Psoas muscle (tissue), 8 donors: Measurements from ENCODE around the gene ELFN1. TPM values are rescaled to one million over a fixed set of nuclear protein-coding genes. Genes with fewer than 3 reads are reported as not detected.

Source experiments
- ATAC-seq, 4 donors: fragments of 200-7000 bp; cut with Tn5 transposase; one replicate each; pipeline ENCODE4 v1.9.1; 2020; ENCODE audit warnings: moderate library complexity in 3 of 4, mild to moderate bottlenecking in 2 of 4
- DNase-seq, 2 donors: peaks; one replicate each; pipeline ENCODE4 v3.0.0-alpha.2; 2020
- H3K27ac ChIP-seq: fragments of 200-600 bp; one replicate; pipeline ENCODE4 v1.8.0; 2022
- H3K27me3 ChIP-seq, 3 donors: fragments of 200-600 bp in 1 of 3; one replicate each; pipeline versions ENCODE4 v1.6.1 to v1.8.0; 2013 to 2022; ENCODE audit warnings: low read length in 2 of 3, mild to moderate bottlenecking in 2 of 3, moderate library complexity in 1 of 3; ENCODE audit not compliant: insufficient read depth in 3 of 3
- H3K36me3 ChIP-seq, 2 donors: fragments of 200-600 bp in 1 of 2; one replicate each; pipeline versions ENCODE4 v1.6.1 to v1.8.0; 2013 to 2022; ENCODE audit warnings: low read depth in 1 of 2, mild to moderate bottlenecking in 1 of 2, moderate library complexity in 1 of 2; ENCODE audit not compliant: insufficient read depth in 1 of 2
- H3K4me1 ChIP-seq: fragments of 200-600 bp; one replicate; pipeline ENCODE4 v1.8.0; 2022
- H3K4me3 ChIP-seq: fragments of 200-600 bp; one replicate; pipeline ENCODE4 v1.8.0; 2022; ENCODE audit warnings: mild to moderate bottlenecking
- H3K9me3 ChIP-seq: fragments of 200-600 bp; one replicate; pipeline ENCODE4 v1.8.0; 2022
- WGBS, 3 donors: extraction: QIAGEN DNeasy Blood & Tissue Kit; methylation state at CpG; one replicate each; pipeline versions ENCODE4 v1.1.6 to v1.1.7; 2013; 5-methylcytosine and 5-hydroxymethylcytosine counted together
- intact Hi-C, 2 donors: fragments of 100-400 bp; cut with DNase I; formaldehyde crosslinking; loops; one replicate each; pipeline versions ENCODE4 v1.11.0 to v1.14.2; 2022
- polyA plus RNA-seq, 3 donors: library from polyadenylated mRNA; stranded (reverse); fragments of 200-250 nt; gene quantifications; one replicate each; pipeline ENCODE4 v1.2.3, GENCODE V29; 2013
- total RNA-seq, 4 donors: library from RNA; stranded (reverse); fragmentation: NEBNext Ultra II Directional in 2 of 4; extraction: Animal tissue kit (Norgen Biotek cat#: 25700) in 2 of 4; gene quantifications; one replicate each; pipeline versions ENCODE4 v1.2.1 to v1.2.4, GENCODE V29; 2021 to 2023
- TF ChIP-seq, protein P1 (sequence below): fragments of 200-600 bp; IDR thresholded peaks from one replicate; pipeline ENCODE4 v1.8.0; 2022; ENCODE audit warnings: antibody characterized with exemption
- donor health status: healthy with polysubstance abuse.
- donor health status: DM: no; HTN: no; CAD: no; lungs with moderate emphysema.
- donor health status: Bipolar disorder and iron deficiency.
- donor health status: healthy.
- donor health status: DM: yes; HTN: yes; CAD: no.
- donor health status: DM: no; HTN: no; CAD: no.
- donor health status: DM: no; HTN: no; CAD: no.
- donor health status: DM: yes; HTN: yes; CAD: no.

ELFN1 gene
- total and polyA plus RNA-seq, 7 donors = 0.11 to 0.87 (median 0.64) TPM

DNA sequence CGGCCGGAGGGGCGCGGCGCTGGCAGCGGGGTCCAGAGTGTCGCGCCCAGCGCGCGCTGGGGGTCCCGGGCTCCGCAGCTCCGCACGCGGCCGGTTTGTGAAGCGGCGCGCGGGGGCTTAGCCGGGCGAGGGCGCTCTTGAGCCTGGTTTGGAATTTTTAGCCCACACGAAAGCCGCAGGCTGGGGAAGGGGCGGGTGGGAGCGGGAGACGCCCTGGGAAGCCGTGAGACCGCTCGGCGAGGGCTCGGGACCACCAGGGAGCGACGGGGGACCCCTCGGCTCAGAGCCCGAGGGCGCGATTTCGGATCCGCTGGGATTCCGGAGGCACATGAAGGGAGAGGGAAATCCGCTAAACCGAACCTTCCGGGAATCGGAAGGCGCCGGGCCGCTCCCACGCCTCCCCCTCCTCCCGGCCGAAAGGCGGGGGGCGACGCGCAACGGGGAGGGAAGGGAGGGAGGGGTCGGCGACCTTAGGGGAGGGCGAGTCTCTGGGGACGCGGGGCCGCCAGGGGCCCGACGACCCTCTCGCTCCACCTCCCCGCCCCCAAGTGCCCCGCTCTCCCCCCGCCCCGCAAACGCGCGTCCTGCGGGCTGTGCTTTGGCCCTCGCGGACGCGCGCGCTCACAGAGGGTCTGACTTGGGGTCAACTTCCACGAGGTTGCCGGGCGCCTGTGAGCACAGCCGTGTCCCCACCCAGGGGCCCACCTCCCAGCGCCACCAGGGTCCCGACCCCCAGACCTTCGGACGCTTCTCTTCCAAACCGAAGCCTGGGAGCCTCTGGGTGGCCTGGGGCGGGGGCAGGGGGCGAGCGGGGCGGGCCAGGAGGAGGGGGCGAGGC lies 5.1 kb upstream of the ELFN1 start:
- ATAC-seq (peak; percentile 59 to 86 (median 65)), DNase-seq (peak; percentile 66 to 80)
- Histone ChIP-seq H3K27ac (peak overlapping the region; percentile 9), H3K4me1 (peaks cover 12% of the 10 kb centered on the region), H3K4me3 (peak overlapping the region; percentile 74), H3K27me3 (peaks cover 0 to 79% (median 27%) of the 10 kb centered on the region in 3 donors), H3K9me3 (no peaks in the 10 kb centered on the region), H3K36me3 (no peaks in the 10 kb centered on the region)
- intact Hi-C loops = loop anchor here (5.0 to 10.0 kb wide), 3 partner anchors 92 to 680 kb away; no protein-coding TSS in a partner anchor
- TF ChIP-seq, protein P1, sequence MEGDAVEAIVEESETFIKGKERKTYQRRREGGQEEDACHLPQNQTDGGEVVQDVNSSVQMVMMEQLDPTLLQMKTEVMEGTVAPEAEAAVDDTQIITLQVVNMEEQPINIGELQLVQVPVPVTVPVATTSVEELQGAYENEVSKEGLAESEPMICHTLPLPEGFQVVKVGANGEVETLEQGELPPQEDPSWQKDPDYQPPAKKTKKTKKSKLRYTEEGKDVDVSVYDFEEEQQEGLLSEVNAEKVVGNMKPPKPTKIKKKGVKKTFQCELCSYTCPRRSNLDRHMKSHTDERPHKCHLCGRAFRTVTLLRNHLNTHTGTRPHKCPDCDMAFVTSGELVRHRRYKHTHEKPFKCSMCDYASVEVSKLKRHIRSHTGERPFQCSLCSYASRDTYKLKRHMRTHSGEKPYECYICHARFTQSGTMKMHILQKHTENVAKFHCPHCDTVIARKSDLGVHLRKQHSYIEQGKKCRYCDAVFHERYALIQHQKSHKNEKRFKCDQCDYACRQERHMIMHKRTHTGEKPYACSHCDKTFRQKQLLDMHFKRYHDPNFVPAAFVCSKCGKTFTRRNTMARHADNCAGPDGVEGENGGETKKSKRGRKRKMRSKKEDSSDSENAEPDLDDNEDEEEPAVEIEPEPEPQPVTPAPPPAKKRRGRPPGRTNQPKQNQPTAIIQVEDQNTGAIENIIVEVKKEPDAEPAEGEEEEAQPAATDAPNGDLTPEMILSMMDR = peak; percentile 67
- 0% methylated on average over 34 to 88 of the region's 95 CpGs for WGBS, 3 donors

DNA sequence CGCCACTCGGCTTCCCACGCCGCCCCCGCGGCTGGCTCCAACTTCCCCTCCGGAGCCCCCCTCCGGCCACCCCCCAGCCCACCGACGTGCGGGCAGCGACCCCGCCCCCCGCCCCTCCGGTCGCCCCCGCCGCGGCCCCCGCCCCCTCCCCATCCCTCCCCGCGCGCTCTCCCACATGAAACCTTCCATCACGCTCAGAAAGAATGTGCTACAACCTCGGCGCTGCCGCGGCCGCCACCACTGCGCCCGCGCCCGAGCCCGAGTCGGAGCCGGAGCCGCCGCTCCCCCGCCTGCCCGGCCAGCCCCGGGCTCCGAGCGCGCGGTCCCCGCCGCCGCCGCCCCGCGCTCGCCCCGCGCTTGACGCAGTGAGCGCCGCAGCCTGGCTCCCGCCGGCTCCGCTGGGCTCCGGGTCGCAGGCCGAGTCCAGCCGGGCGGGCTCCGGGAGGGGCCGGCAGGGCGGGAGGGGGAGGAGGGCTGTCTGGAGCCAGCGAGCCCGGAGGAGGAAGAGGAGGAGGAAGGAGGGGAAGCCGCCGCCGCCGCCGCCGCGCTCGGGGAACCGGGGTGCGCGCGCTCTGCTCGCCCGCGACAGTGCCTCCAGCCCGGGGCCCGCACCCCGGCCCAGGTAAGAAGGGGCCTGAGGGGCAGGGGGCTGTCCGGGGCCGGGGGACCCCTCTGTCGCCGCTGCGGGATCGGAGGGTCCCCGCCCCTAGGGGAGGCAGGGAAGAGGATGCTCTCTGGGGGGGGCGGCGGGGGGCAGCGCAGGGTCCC lies 4.3 kb upstream of the ELFN1 start:
- Histone ChIP-seq H3K27ac (no peak overlapping the region), H3K9me3 (no peaks in the 10 kb centered on the region), H3K36me3 (no peaks in the 10 kb centered on the region), H3K4me3 (peak overlapping the region; percentile 74), H3K4me1 (peaks cover 12% of the 10 kb centered on the region), H3K27me3 (peaks cover 0 to 87% (median 32%) of the 10 kb centered on the region in 3 donors)
- 1 to 2% (median 1%) methylated on average over 20 to 91 of the region's 98 CpGs for WGBS, 3 donors
- peak; percentile 29 to 52 for DNase-seq
- TF ChIP-seq, protein P1 = no peak
- peak in 3 of 4 donors; percentile 12 to 25 (median 14) for ATAC-seq
- intact Hi-C loops = loop anchor here in 1 of 2 donors (10.0 kb wide), 2 partner anchors 539 to 679 kb away; no protein-coding TSS in a partner anchor

DNA sequence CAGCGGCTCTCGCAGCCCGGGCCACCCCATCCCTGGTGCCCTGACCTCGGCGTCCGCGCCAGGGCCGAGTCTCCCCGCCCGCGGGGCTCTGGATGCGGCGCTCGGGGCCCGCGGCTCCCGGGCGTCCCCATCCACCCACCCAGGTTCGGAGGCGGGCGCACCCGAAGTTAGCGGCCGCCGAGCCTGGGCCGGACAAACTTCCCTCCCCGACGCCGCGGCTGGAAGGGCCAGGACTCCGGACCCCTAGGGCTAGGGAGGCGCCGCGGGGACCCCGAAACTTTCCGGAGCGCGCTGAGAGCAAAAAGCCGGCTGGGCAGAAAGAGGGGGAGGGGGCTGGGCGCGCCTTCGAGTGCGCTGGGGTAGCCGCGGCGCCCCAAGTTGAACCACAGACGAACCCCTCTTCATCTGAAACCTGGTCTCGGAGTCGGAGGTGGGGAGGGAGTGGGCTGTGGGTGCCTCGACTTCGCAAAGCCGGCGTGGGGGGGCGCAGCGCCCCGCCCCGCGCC lies 3.7 kb upstream of the ELFN1 start:
- H3K4me1 ChIP-seq = peaks cover 12% of the 10 kb centered on the region
- intact Hi-C loops = loop anchor here in 1 of 2 donors (10.0 kb wide), 2 partner anchors 538 to 678 kb away; no protein-coding TSS in a partner anchor
- no peak for ATAC-seq

More for the DNA sequence above, 3.7 kb upstream of the ELFN1 start:
- Histone ChIP-seq H3K36me3 (no peaks in the 10 kb centered on the region), H3K27ac (no peak overlapping the region), H3K27me3 (peaks cover 0 to 91% (median 37%) of the 10 kb centered on the region in 3 donors), H3K4me3 (peak overlapping the region; percentile 74), H3K9me3 (no peaks in the 10 kb centered on the region)
- DNase-seq = peak; percentile 24 to 50
- WGBS, 3 donors = 0 to 2% (median 1%) methylated on average over 34 to 58 of the region's 58 CpGs
- TF ChIP-seq, protein P1 = no peak
